Measurements from ENCODE around the gene ZNG1A.

- TF ChIP-seq ZBTB2 (IDR thresholded peaks at IDR 0.05) (no peak), CREM (IDR thresholded peaks at IDR 0.05; ENCODE audit: low read depth) (no peak), ZNF121 (CRISPR knock-in tag; conservative IDR thresholded peaks at IDR 0.05) (no peak), MED1 (CRISPR knock-in tag; IDR thresholded peaks at IDR 0.05; ENCODE audit: borderline replicate concordance) (no peak), ZNF174 (CRISPR knock-in tag; IDR thresholded peaks at IDR 0.05) (no peak), TRIM25 (IDR thresholded peaks at IDR 0.05; ENCODE audit: borderline replicate concordance) (no peak), MTF1 (CRISPR knock-in tag; IDR thresholded peaks at IDR 0.05; ENCODE audit: borderline replicate concordance) (no peak)
Observed at GRCh38 chr9:219670-220365, 41.0 kb upstream of the ZNG1A start.
